Colon (tissue), 2 donors: ENCODE measurements around the gene SLC12A2.

ENCODE experiments used
- FAIRE-seq: peaks from 2 replicates; lab custom pipeline; 2012; peaks lifted over from hg19 to GRCh38; lab: Jason Lieb, UNC
- donor health status: control.
- donor health status: control.

The SLC12A2 gene

GRCh38 chr5:128097224-128097623, 13.7 kb downstream of the SLC12A2 start:
- peak; percentile 61 for FAIRE-seq

GRCh38 chr5:128097781-128098180, 14.2 kb downstream of the SLC12A2 start:
- FAIRE-seq, result no peak

GRCh38 chr5:128099944-128100343, 16.4 kb downstream of the SLC12A2 start:
- no peak for FAIRE-seq

- no peak for FAIRE-seq
Observed at GRCh38 chr5:128100860-128101557, 17.4 kb downstream of the SLC12A2 start.

- FAIRE-seq, result no peak
Observed at GRCh38 chr5:128101676-128102075, 18.1 kb downstream of the SLC12A2 start.

- FAIRE-seq, result no peak
Observed at GRCh38 chr5:128105203-128105602, 21.6 kb downstream of the SLC12A2 start.

- no peak for FAIRE-seq
Observed at GRCh38 chr5:128109138-128109537, 25.6 kb downstream of the SLC12A2 start.

- no peak for FAIRE-seq
Observed at GRCh38 chr5:128109766-128110165, 26.2 kb downstream of the SLC12A2 start.

- FAIRE-seq, result no peak
Observed at GRCh38 chr5:128111818-128112448, 28.4 kb downstream of the SLC12A2 start.

GRCh38 chr5:128116445-128116844, 32.9 kb downstream of the SLC12A2 start:
- no peak for FAIRE-seq

- no peak for FAIRE-seq
Observed at GRCh38 chr5:128118214-128118613, 34.6 kb downstream of the SLC12A2 start.

GRCh38 chr5:128121651-128122050, 38.1 kb downstream of the SLC12A2 start:
- no peak for FAIRE-seq

GRCh38 chr5:128123936-128124335, 40.4 kb downstream of the SLC12A2 start:
- no peak for FAIRE-seq

- FAIRE-seq, result no peak
Observed at GRCh38 chr5:128126241-128126640, 42.7 kb downstream of the SLC12A2 start.

- FAIRE-seq, result peak; percentile 95
Observed at GRCh38 chr5:128132499-128132898, 48.9 kb downstream of the SLC12A2 start.

GRCh38 chr5:128135286-128135685, 51.7 kb downstream of the SLC12A2 start:
- no peak for FAIRE-seq

GRCh38 chr5:128143911-128144310, 60.3 kb downstream of the SLC12A2 start:
- FAIRE-seq, result no peak

GRCh38 chr5:128144491-128144890, 60.9 kb downstream of the SLC12A2 start:
- FAIRE-seq, result no peak

- no peak for FAIRE-seq
Observed at GRCh38 chr5:128146671-128147070, 63.1 kb downstream of the SLC12A2 start.

- FAIRE-seq, result no peak
Observed at GRCh38 chr5:128154943-128155342, 71.4 kb downstream of the SLC12A2 start.

GRCh38 chr5:128155776-128156175, 72.2 kb downstream of the SLC12A2 start:
- no peak for FAIRE-seq

GRCh38 chr5:128156521-128156920, 73.0 kb downstream of the SLC12A2 start:
- no peak for FAIRE-seq

- FAIRE-seq, result no peak
Observed at GRCh38 chr5:128158342-128158741, 74.8 kb downstream of the SLC12A2 start.

- no peak for FAIRE-seq
Observed at GRCh38 chr5:128163991-128164390, 80.4 kb downstream of the SLC12A2 start.
